ENCODE results near the gene CDH23. TPM values are rescaled to one million over a fixed set of nuclear protein-coding genes. Genes with fewer than 3 reads are reported as not detected.

The CDH23 gene
- total RNA-seq, 1 donor from 2014 or later: not detected

DNA sequence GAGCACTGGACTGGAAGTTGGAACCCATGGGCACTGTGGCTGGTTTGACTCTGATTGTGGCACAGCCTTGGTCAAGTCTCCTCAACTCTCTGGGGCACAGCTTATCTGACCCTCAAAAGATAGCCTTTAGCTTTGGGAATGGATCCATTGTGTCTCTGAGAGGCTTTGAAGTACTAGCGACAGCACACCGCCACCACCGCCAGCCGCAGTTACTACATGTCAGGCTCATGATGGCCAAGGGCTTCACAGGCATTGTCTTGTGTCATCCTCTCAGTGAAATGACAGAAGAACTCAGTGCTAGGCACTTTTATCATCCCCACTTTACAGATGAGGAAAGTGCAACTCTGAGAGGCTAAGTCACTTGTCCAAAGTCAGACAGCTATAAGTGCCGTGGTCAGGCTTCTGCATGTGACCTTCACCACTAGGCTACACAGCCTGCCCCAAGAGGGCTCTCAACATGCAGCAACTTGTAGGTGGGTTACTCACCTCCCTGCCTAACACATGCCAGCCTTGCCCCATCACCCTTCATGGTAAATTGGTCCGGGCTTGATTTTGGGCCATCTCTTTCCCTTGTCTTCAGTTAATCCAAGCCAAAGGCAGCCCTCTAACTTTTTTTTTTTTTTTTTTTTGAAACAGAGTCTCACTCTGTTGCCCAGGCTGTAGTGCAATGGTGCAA, 278.7 kb downstream of the CDH23 start:
- H3K36me3 Mint-ChIP-seq (ENCODE audit: low read depth): no peaks in the 10 kb centered on the region
- H3K4me1 Mint-ChIP-seq (ENCODE audit: low read depth): no peaks in the 10 kb centered on the region
- peaks cover 29% of the 10 kb centered on the region for H3K27me3 Mint-ChIP-seq (ENCODE audit: low read depth)
- no peak for DNase-seq (ENCODE audit: low spot score)
- no peak for TF ChIP-seq CTCF (IDR thresholded peaks at IDR 0.05)
- no peaks in the 10 kb centered on the region for H3K9me3 Mint-ChIP-seq (ENCODE audit: low read depth)
- H3K27ac Mint-ChIP-seq (ENCODE audit: unreplicated experiment): no peak overlapping the region
- no peak overlapping the region for H3K4me3 Mint-ChIP-seq (ENCODE audit: unreplicated experiment)

DNA sequence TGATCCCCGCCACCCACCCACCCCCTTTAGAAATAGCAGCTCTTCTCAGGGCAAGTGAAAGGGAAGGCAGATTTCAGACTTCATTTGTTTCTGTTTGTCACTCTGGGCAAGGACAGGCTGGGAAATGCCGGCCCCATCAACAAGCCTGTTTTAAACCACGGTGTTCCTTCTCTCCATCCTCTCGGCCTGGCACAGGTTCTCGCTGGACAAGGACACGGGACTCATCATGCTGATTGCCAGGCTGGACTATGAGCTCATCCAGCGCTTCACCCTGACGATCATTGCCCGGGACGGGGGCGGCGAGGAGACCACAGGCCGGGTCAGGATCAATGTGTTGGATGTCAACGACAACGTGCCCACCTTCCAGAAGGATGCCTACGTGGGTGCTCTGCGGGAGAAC, 280.5 kb downstream of the CDH23 start:
- TF ChIP-seq CTCF (IDR thresholded peaks at IDR 0.05): no peak
- Mint-ChIP-seq H3K4me3 (ENCODE audit: unreplicated experiment) (no peak overlapping the region), H3K9me3 (ENCODE audit: low read depth) (no peaks in the 10 kb centered on the region), H3K4me1 (ENCODE audit: low read depth) (no peaks in the 10 kb centered on the region), H3K27ac (ENCODE audit: unreplicated experiment) (no peak overlapping the region), H3K27me3 (ENCODE audit: low read depth) (peaks cover 41% of the 10 kb centered on the region), H3K36me3 (ENCODE audit: low read depth) (no peaks in the 10 kb centered on the region)
- no peak for DNase-seq (ENCODE audit: low spot score)

DNA sequence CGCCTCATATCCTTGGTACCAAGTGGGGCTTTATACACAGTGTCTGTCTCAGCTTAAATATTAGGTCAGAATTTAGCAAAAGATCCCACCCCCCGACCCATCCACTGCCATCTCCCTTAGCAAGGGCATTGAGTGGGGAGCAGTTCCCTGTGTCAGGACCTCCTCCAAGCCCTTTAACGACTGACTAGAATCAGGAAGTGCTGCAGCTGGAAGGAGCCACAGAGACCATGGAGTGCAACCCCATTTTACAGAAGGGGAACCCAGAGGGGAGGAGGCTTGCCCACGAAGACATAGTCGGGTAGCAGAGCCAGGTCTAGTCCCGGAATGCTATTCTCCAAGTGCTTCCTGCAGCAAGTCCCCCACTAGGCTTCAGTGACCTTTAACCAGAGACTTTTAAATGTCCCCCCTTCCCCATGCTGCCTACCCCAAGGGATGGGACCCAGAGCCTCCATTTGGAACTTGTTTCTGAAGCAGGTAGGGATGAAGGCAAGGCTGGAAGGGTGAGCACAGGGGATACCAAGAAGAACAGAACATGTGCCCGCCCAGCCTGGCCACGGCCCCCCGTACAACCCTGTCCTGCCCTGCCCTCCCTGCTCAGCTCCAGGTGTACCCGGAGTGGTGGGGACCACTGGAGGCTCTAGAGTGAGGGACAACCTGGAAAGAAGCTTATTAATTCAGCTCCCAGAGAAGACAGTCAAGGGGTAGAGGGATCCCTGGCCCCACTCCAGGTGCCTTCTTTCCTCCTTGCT, 281.5 kb downstream of the CDH23 start:
- DNase-seq (ENCODE audit: low spot score): no peak
- no peaks in the 10 kb centered on the region for H3K4me1 Mint-ChIP-seq (ENCODE audit: low read depth)
- no peak overlapping the region for H3K4me3 Mint-ChIP-seq (ENCODE audit: unreplicated experiment)
- H3K27me3 Mint-ChIP-seq (ENCODE audit: low read depth): peaks cover 46% of the 10 kb centered on the region
- TF ChIP-seq CTCF (IDR thresholded peaks at IDR 0.05): no peak
- no peaks in the 10 kb centered on the region for H3K36me3 Mint-ChIP-seq (ENCODE audit: low read depth)
- H3K27ac Mint-ChIP-seq (ENCODE audit: unreplicated experiment): no peak overlapping the region
- H3K9me3 Mint-ChIP-seq (ENCODE audit: low read depth): no peaks in the 10 kb centered on the region

DNA sequence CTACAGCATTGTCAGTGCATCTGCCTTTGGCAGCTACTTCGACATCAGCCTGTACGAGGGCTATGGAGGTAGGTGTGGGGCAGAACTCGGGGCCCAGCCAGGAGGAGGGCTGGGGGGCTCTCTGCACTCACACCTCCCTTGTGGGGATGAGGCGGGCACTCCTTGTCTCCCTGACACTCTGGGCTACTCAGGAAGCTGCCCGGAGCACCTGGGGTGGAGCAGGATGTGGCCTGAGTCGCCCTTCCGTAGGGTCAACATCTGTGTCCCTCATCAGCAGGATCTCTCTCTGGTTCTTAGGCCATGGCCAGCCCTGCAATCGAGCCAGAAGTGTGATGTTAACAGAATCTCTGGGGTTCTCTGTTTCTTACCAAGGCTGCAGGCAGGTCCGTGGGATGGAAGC, 282.7 kb downstream of the CDH23 start:
- Mint-ChIP-seq H3K27ac (ENCODE audit: unreplicated experiment) (no peak overlapping the region), H3K36me3 (ENCODE audit: low read depth) (no peaks in the 10 kb centered on the region), H3K9me3 (ENCODE audit: low read depth) (no peaks in the 10 kb centered on the region), H3K4me3 (ENCODE audit: unreplicated experiment) (no peak overlapping the region), H3K4me1 (ENCODE audit: low read depth) (no peaks in the 10 kb centered on the region), H3K27me3 (ENCODE audit: low read depth) (peaks cover 50% of the 10 kb centered on the region)
- no peak for DNase-seq (ENCODE audit: low spot score)
- TF ChIP-seq CTCF (IDR thresholded peaks at IDR 0.05): no peak

- Mint-ChIP-seq H3K4me1 (ENCODE audit: low read depth) (no peaks in the 10 kb centered on the region), H3K27me3 (ENCODE audit: low read depth) (peaks cover 61% of the 10 kb centered on the region), H3K36me3 (ENCODE audit: low read depth) (peaks cover 2% of the 10 kb centered on the region), H3K27ac (ENCODE audit: unreplicated experiment) (no peak overlapping the region), H3K4me3 (ENCODE audit: unreplicated experiment) (no peak overlapping the region), H3K9me3 (ENCODE audit: low read depth) (no peaks in the 10 kb centered on the region)
- TF ChIP-seq CTCF (IDR thresholded peaks at IDR 0.05): no peak
- no peak for DNase-seq (ENCODE audit: low spot score)
Observed at GRCh38 chr10:71681977-71682376, 285.3 kb downstream of the CDH23 start.
